GM12878 (cell line): ENCODE data around the gene PHACTR3. TPM values are rescaled to one million over a fixed set of nuclear protein-coding genes. Genes with fewer than 3 reads are reported as not detected.

Experiments used
- ATAC-seq: fragments of 200-7000 bp; cut with Tn5 transposase; 3 replicates; pipeline ENCODE4 v1.9.1; 2020; ENCODE audit warnings: mild to moderate bottlenecking, moderate library complexity
- BruUV-seq: library from RNA; stranded (reverse); fragments of 400-500 nt; replicated peaks from 2 replicates; lab custom pipeline; 2021; lab: Mats Ljungman, UMichigan
- CTCF ChIA-PET: fragments of 300-600 bp; sonication (Branson Sonifier 250); formaldehyde crosslinking; extraction: SDS; loops from one replicate; lab custom pipeline; 2021; ENCODE audit warnings: inconsistent platforms; lab: Yijun Ruan, JAX
- POLR2A ChIA-PET: fragments of 350-600 bp; formaldehyde crosslinking; extraction: SDS; loops from one replicate; lab custom pipeline; 2021; ENCODE audit warnings: inconsistent platforms; lab: Charles Lee
- RAD21 ChIA-PET: fragments of 300-600 bp; sonication (Branson Sonifier 250); formaldehyde crosslinking; loops from one replicate; lab custom pipeline; 2023; ENCODE audit warnings: antibody characterized with exemption; ENCODE audit not compliant: unreplicated experiment; lab: Charles Lee
- SMC1A ChIA-PET: fragments of 300-600 bp; sonication (Branson Sonifier 250); formaldehyde crosslinking; loops from one replicate; lab custom pipeline; 2023; ENCODE audit not compliant: unreplicated experiment, uncharacterized antibody; lab: Charles Lee
- DNase-seq: peaks from one replicate; pipeline ENCODE4 v3.0.0-alpha.2; 2011; ENCODE audit warnings: low read depth, low spot score
- FAIRE-seq: peaks from 3 replicates; lab custom pipeline; 2011; peaks lifted over from hg19 to GRCh38; lab: Jason Lieb, UNC
- H2AFZ ChIP-seq: 2 replicates; pipeline ENCODE4 v1.6.0; 2011; ENCODE audit warnings: low read depth, low read length, control low read depth; ENCODE audit not compliant: control insufficient read depth
- H3K27ac ChIP-seq: 2 replicates; pipeline ENCODE4 v1.5.1; 2011; ENCODE audit warnings: control low read depth; ENCODE audit not compliant: control insufficient read depth, insufficient read depth
- H3K27me3 ChIP-seq, 2 experiments: replicated peaks in 1 of 2; 2 replicates each; pipeline versions ENCODE4 v1.6.0 to v1.6.1; 2011; ENCODE audit warnings: low read length in 1 of 2; ENCODE audit not compliant: control insufficient read depth in 2 of 2, insufficient read depth in 2 of 2
- H3K36me3 ChIP-seq, 2 experiments: 2 replicates each; pipeline ENCODE4 v1.5.1; 2011; ENCODE audit warnings: low read length in 1 of 2; ENCODE audit not compliant: control insufficient read depth in 2 of 2, insufficient read depth in 2 of 2
- H3K4me1 ChIP-seq: 2 replicates; pipeline ENCODE4 v1.6.1; 2011; ENCODE audit warnings: mild to moderate bottlenecking, low read length, moderate library complexity, mixed read lengths; ENCODE audit not compliant: control insufficient read depth, insufficient read depth
- H3K4me2 ChIP-seq: 2 replicates; pipeline ENCODE4 v1.6.0; 2011; ENCODE audit warnings: control low read depth; ENCODE audit not compliant: control insufficient read depth, insufficient read depth
- H3K4me3 ChIP-seq: fragments of 200-600 bp; sonication (generic); 2 replicates; pipeline ENCODE4 v1.5.1; 2016
- H3K79me2 ChIP-seq: 2 replicates; pipeline ENCODE4 v1.6.0; 2011; ENCODE audit warnings: low read length; ENCODE audit not compliant: control insufficient read depth, insufficient read depth
- H3K9ac ChIP-seq: 2 replicates; pipeline ENCODE4 v1.8.0; 2011; ENCODE audit warnings: low read length, control low read depth, mixed read lengths; ENCODE audit not compliant: control insufficient read depth, insufficient read depth
- H3K9me3 ChIP-seq: replicated peaks from 3 replicates; pipeline ENCODE4 v1.5.1; 2011; ENCODE audit warnings: mild to moderate bottlenecking, low read length; ENCODE audit not compliant: control insufficient read depth, insufficient read depth
- H4K20me1 ChIP-seq: 2 replicates; pipeline ENCODE4 v1.6.0; 2011; ENCODE audit not compliant: control insufficient read depth, insufficient read depth
- BRCA1 ChIP-seq: IDR thresholded peaks from 2 replicates; pipeline ENCODE4 v1.6.1; 2011; ENCODE audit warnings: low read depth, low read length, improper control_type of control experiment
- CTCF ChIP-seq, 3 experiments: IDR thresholded peaks in 2 of 3; conservative IDR thresholded peaks in 1 of 3; 2 replicates each; pipeline ENCODE4 v1.5.1; 2011; ENCODE audit warnings: low read depth in 3 of 3, low read length in 3 of 3, mild to moderate bottlenecking in 3 of 3, control low read depth in 2 of 3, moderate library complexity in 2 of 3, inconsistent platforms in 1 of 3, mixed read lengths in 1 of 3; ENCODE audit not compliant: control insufficient read depth in 2 of 3, insufficient read depth in 1 of 3; ENCODE audit errors: extremely low read depth in 1 of 3
- FOS ChIP-seq: IDR thresholded peaks from 3 replicates; pipeline ENCODE4 v1.6.1; 2011; ENCODE audit warnings: borderline replicate concordance; ENCODE audit not compliant: insufficient read length; ENCODE audit errors: extremely low read depth
- FOXM1 ChIP-seq: IDR thresholded peaks from 2 replicates; pipeline ENCODE4 v1.6.1; 2012; ENCODE audit warnings: low read depth, mild to moderate bottlenecking, inconsistent platforms, low read length, moderate library complexity
- HDGF ChIP-seq: fragments of 450-650 bp; IDR thresholded peaks from 2 replicates; pipeline ENCODE4 v1.6.1; 2016; ENCODE audit warnings: antibody characterized with exemption
- RAD21 ChIP-seq: IDR thresholded peaks from 2 replicates; pipeline ENCODE4 v1.6.1; 2011; ENCODE audit warnings: mild to moderate bottlenecking, low read depth, low read length, moderate library complexity; ENCODE audit not compliant: insufficient read depth
- SMC3 ChIP-seq: IDR thresholded peaks from 2 replicates; pipeline ENCODE4 v1.6.1; 2011; ENCODE audit warnings: low read length, improper control_type of control experiment, borderline replicate concordance
- SP1 ChIP-seq: IDR thresholded peaks from one replicate; pipeline ENCODE4 v1.6.1; 2011; ENCODE audit warnings: low read depth, low read length
- TAF1 ChIP-seq: IDR thresholded peaks from 2 replicates; pipeline ENCODE4 v1.6.1; 2011; ENCODE audit warnings: mild to moderate bottlenecking, low read depth, low read length, borderline replicate concordance
- USF1 ChIP-seq: IDR thresholded peaks from 2 replicates; pipeline ENCODE4 v1.6.1; 2011; ENCODE audit warnings: borderline replicate concordance, low read depth, mild to moderate bottlenecking, moderate library complexity, mixed read lengths, low read length; ENCODE audit not compliant: insufficient read depth; ENCODE audit errors: extremely low read length
- ZBED1 ChIP-seq: IDR thresholded peaks from 2 replicates; pipeline ENCODE4 v1.6.1; 2016; ENCODE audit warnings: borderline replicate concordance
- WGBS: methylation state at CpG from one replicate; pipeline ENCODE4 v1.1.6; 2016; ENCODE audit warnings: low lambda C conversion rate; ENCODE audit not compliant: insufficient replicate concordance, insufficient coverage; ENCODE audit errors: missing lambda C conversion rate; 5-methylcytosine and 5-hydroxymethylcytosine counted together
- in situ Hi-C: fragments of 300-500 bp; cut with MboI; formaldehyde crosslinking; loops from 9 replicates; pipeline ENCODE4 v1.14.3; 2018; ENCODE audit warnings: mixed read lengths
- intact Hi-C: fragments of 100-400 bp; cut with micrococcal nuclease; formaldehyde crosslinking; loops from one replicate; pipeline ENCODE4 v1.14.2; 2022; ENCODE audit not compliant: unreplicated experiment
- polyA plus RNA-seq, 11 experiments: library from polyadenylated mRNA; depleted of rRNA in 4 of 11; unstranded in 6 of 11; stranded (reverse) in 5 of 11; fragments of >200 nt; fragmentation: Nextera tagmentation in 4 of 11; fragmentation: Illumina TruSeq in 1 of 11; extraction: Ambion mirVana in 4 of 11; extraction: Trizol in 1 of 11; gene quantifications; 1 replicate in 1 of 11; 2 replicates in 10 of 11; pipeline versions ENCODE4 v1.2.1 to v1.2.3, GENCODE V29; 2011 to 2016; ENCODE audit warnings: inconsistent platforms in 2 of 11, missing spikeins in 2 of 11, low read depth in 1 of 11
- total RNA-seq, 4 experiments: library from RNA; depleted of rRNA in 3 of 4; stranded (reverse); fragments of >200 nt in 3 of 4; fragmentation: Illumina TruSeq in 1 of 4; extraction: Trizol in 1 of 4; gene quantifications; 2 replicates each; pipeline versions ENCODE4 v1.2.1 to v1.2.3, GENCODE V29; 2013 to 2021

The PHACTR3 gene
- total and polyA plus RNA-seq, 10 of the 15 experiments (the other 5 are each of a cell fraction or from before 2014, with no cell fraction given): 0.17 to 2.7 (median 0.27) TPM; not detected in 1

DNA sequence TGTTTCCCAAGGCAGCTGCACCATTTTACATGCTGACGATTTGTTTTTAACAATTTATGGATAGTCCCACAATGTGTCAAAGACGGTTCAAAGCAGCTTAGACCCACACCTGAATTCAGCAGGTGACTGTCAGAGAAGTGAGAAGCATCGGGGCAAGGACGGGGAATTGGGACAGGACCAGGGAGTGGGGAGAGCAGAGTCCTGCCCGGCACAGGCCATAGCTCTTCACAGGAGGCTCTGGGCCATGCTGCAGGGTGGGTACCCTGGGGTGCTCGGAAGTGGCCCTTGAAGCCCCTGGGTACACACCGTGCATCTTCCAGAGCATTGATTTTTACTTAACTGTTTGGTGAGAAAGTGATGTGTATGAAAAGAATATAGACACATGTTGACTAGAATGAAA lies 33.2 kb upstream of the PHACTR3 start:
- H3K27ac ChIP-seq: no peak overlapping the region
- no peaks in the 10 kb centered on the region for H3K36me3 ChIP-seq
- no peak overlapping the region for H3K4me3 ChIP-seq
- H3K27me3 ChIP-seq: no peaks in the 10 kb centered on the region; a peak in 1 of 4 replicates
- ChIA-PET CTCF (interaction anchor here (1.0 to 4.7 kb wide), 10 partner anchors 10 to 278 kb away, joined by 3 to 26 read pairs (median 10); no protein-coding TSS in a partner anchor), SMC1A (interaction anchor here (0.8 to 1.0 kb wide), 2 partner anchors 10 to 26 kb away, joined by 3 read pairs; no protein-coding TSS in a partner anchor), RAD21 (no interaction called here), POLR2A (no interaction called here)
- BruUV-seq: no TSS peak
- intact Hi-C loops: no loop called here
- no peaks in the 10 kb centered on the region for H3K79me2 ChIP-seq
- FAIRE-seq: no peak
- H4K20me1 ChIP-seq: no peaks in the 10 kb centered on the region
- no peak for TF ChIP-seq HDGF
- no peak for TF ChIP-seq ZBED1
- H2AFZ ChIP-seq: no peak overlapping the region
- DNase-seq: no peak
- H3K4me1 ChIP-seq: 0 out of 2 replicates have a peak, but pooled peaks cover 2% of the 10 kb centered on the region
- H3K4me2 ChIP-seq: no peak overlapping the region
- in situ Hi-C loops: loop anchor here (5.0 kb wide), 1 partner anchor 181 kb away; no protein-coding TSS in a partner anchor
- ATAC-seq: no peak
- WGBS: 29% methylated on average over 7 of the region's 7 CpGs
- no peaks in the 10 kb centered on the region for H3K9me3 ChIP-seq
- H3K9ac ChIP-seq: no peak overlapping the region

- H2AFZ ChIP-seq: peak overlapping the region; percentile 96
- SMC1A ChIA-PET: interaction anchor here (0.8 kb wide), 1 partner anchor 11 kb away, joined by 3 read pairs; no protein-coding TSS in a partner anchor
- peak overlapping the region; percentile 19; the same call in 1 of the 2 replicates for H3K4me3 ChIP-seq
Observed at GRCh38 chr20:59571551-59572314, 32.6 kb upstream of the PHACTR3 start.

More at GRCh38 chr20:59571551-59572314, 32.6 kb upstream of the PHACTR3 start:
- in situ Hi-C loops (loop anchor here (5.0 kb wide), 1 partner anchor 181 kb away; no protein-coding TSS in a partner anchor), intact Hi-C loops (no loop called here)
- H3K9me3 ChIP-seq: no peaks in the 10 kb centered on the region
- no peaks in the 10 kb centered on the region; a peak in 2 of 4 replicates for H3K27me3 ChIP-seq
- H3K27ac ChIP-seq: no peak overlapping the region
- ATAC-seq: peak; percentile 91
- H3K79me2 ChIP-seq: no peaks in the 10 kb centered on the region
- peak overlapping the region; percentile 82 for H3K4me2 ChIP-seq
- CTCF ChIA-PET: interaction anchor here (0.7 to 4.7 kb wide), 12 partner anchors 9 to 181 kb away, joined by 3 to 26 read pairs (median 4); no protein-coding TSS in a partner anchor
- peak overlapping the region; percentile 18; the same call in 1 of the 2 replicates for H3K9ac ChIP-seq
- POLR2A ChIA-PET: no interaction called here
- RAD21 ChIA-PET: interaction anchor here (0.6 kb wide), 1 partner anchor 181 kb away, joined by 3 read pairs; no protein-coding TSS in a partner anchor
- H3K4me1 ChIP-seq: 0 out of 2 replicates have a peak, but pooled peaks cover 2% of the 10 kb centered on the region
- 19% methylated on average over 27 of the region's 28 CpGs for WGBS
- FAIRE-seq: peak; percentile 69
- no TSS peak for BruUV-seq
- no peak for TF ChIP-seq FOXM1
- no peak for TF ChIP-seq TAF1
- no peak for TF ChIP-seq SP1
- TF ChIP-seq RAD21: peak; percentile 39
- TF ChIP-seq CTCF (IDR thresholded peaks at IDR 0.05 in 2 of 3, conservative IDR thresholded peaks at IDR 0.05 in 1 of 3; ENCODE audit: control insufficient read depth in 2 of 3, extremely low read depth in 1 of 3, insufficient read depth in 1 of 3, low read depth in 3 of 3, low read length in 3 of 3): peak; percentile 76 to 97 (median 95)
- no peak for TF ChIP-seq BRCA1
- no peak for TF ChIP-seq FOS
- peak; percentile 24 for TF ChIP-seq USF1
- peak; percentile 42; the same call in 1 of the 2 replicates for TF ChIP-seq SMC3
- TF ChIP-seq, all 136 proteins: peak for 4
- Histone ChIP-seq H4K20me1 (no peaks in the 10 kb centered on the region), H3K36me3 (no peaks in the 10 kb centered on the region)
- DNase-seq: no peak
